ENCODE data around the gene ADGRA1.

Gene ADGRA1

GRCh38 chr10:133094866-133095265, 7.1 kb downstream of the ADGRA1 start:
- DNase-seq (ENCODE audit: low read depth, low spot score) = no peak

DNA sequence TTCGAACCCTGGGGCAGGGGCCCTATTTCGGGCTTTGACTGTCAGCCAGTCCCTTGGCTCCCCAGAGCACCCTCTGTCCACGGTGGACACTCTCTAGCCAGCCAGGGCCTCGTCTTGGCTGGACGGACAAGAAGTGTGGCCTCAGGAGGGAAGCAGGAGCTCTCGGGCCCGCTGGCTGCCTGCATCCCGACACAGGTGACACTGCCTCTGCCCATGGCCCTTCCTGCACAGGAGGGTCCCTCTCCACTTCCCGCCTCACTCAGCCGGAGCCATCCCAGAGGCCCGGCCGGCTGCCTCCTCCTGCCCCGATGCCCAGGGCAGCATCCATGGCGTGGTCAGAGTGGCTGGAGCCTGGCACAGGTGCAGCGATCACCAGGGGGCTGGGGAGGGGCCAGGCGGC, 7.9 kb downstream of the ADGRA1 start:
- no peak for DNase-seq (ENCODE audit: low read depth, low spot score)

DNA sequence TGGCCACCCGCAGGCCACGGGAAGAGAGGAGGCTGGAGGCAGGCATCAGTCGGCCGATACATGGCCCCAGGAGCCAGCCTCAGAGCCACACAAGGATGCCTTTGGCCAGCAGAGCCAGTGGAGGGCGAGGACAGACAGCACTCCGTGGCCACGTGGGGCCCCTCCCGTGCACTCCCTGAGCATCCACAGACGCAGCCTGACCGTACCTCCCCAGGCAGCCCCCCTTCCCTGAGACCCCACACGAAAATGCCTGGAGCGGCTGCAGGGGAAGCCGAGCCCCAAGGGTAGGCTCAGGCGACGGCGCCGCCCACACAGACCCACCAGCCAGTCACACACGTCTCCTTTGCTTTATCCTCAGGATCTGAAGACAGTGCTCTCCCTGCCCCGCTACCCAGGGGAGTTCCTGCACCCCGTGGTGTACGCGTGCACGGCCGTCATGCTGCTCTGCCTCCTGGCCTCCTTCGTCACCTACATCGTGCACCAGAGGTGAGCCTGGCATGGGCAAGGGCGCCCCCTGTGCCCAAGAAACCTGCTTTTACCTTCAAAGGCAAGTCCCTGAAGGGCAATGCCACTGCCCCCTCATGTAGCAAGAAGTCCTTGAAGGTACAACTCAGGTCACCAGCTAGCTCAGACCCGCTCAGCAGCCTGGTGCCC, 9.0 kb downstream of the ADGRA1 start:
- no peak for DNase-seq (ENCODE audit: low read depth, low spot score)

GRCh38 chr10:133097418-133097817, 9.7 kb downstream of the ADGRA1 start:
- DNase-seq (ENCODE audit: low read depth, low spot score) = no peak

- DNase-seq (ENCODE audit: low read depth, low spot score) = no peak
Measured at GRCh38 chr10:133097961-133098360, 10.2 kb downstream of the ADGRA1 start.

DNA sequence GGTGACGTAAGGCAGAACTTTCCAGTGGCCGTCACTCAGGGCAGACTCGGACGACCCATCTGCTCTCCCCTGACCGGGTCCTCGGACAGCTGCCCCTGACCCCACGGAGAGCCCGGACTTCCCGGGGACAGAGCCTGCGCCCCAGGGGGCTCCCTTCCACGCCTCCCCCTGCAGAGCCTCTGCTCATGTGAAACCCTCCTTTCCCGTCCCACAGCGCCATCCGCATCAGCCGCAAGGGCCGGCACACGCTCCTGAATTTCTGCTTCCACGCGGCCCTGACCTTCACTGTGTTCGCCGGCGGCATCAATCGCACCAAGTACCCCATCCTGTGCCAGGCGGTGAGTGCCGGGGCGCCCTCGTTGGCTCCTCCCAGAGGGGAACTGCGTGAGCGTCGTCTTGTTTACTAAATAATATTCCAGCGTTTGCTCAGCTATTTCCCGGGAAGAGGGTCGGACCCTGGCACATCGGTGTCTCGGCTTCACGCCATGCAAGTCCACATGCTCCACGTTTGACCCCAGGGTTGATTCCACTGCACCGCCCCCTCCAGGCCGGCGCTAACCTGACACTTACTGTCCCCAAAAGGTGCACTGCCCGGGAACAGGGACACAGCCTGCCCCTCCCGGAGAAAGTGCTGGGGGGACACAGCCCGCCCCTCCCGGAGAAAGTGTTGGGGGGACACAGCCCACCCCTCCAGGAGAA, 10.9 kb downstream of the ADGRA1 start:
- no peak for DNase-seq (ENCODE audit: low read depth, low spot score)

DNA sequence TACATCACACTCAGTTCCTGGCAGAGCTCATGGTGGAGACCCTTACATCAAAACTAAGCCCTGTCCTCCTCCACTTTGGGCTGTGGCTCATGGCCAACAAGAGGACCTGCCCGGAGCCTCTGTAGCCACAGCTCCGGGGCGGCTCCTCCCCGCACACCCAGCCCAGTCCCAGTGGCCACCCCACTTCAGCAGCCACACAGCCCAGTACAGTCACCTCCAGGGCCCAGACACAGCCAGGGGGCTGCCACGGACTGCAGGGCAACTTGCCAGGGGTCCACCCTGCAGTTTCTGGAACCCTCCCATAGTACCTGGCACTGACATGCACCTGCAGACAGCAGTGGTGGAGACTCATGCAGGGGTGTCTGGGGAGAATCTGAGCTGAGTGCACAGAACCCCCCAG, 11.8 kb downstream of the ADGRA1 start:
- DNase-seq (ENCODE audit: low read depth, low spot score) = no peak

DNA sequence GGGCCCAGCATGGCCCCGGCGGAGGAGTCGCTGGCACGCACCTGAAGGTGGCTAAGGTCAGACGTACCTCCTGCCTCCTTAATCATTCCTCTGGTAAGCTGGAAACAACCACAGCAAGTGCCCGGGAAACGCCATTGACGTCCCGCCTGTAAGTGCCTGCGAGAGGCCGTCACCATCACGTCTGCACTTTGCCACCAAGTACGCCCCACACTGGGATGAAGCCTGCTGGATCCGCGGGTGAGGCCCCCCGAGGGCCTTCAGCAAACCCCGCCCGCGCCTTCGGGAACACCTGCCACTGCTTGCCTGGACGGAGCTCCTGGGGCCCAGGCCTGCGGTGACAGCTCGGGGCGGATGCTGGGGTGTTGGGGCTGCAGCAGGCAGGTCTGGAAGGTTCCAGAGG, 12.5 kb downstream of the ADGRA1 start:
- no peak for DNase-seq (ENCODE audit: low read depth, low spot score)

DNA sequence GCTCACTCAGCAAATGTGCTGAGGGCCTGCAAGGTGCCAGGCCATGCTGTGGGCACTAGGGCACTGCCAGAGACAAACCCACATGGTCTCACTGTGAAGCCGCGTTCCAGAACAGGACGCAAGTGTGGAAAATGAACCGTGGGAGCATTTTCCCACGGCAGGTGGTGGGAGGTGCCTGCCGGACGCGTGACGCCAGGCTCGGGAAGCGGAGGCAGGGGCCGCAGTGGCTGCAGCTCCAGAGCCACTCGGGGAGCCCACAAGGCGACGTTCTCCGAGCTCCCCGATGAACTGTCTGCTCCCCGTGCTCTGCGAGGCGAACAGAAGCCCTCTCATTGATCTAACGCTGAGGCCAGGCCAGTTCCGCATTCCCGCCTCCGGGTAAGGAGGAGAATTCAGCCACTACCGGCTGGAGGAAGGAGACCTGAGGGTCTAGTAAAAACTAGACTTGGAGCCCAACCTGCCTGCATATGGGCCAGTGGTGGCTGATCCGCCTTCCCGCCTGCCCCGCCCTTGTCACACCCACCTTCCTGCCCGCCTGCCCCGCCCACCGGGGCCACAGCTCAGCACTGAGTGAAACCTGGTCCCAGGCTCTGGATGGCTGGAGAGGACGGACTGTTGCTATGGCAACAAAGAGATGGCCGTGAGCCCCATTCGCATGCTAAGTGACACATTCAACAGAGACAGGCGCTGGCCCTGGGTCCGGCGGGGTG, 13.1 kb downstream of the ADGRA1 start:
- DNase-seq (ENCODE audit: low read depth, low spot score) = no peak

- no peak for DNase-seq (ENCODE audit: low read depth, low spot score)
Measured at GRCh38 chr10:133101416-133101810, 13.7 kb downstream of the ADGRA1 start.

GRCh38 chr10:133102415-133103095, 14.8 kb downstream of the ADGRA1 start:
- DNase-seq (ENCODE audit: low read depth, low spot score) = no peak

DNA sequence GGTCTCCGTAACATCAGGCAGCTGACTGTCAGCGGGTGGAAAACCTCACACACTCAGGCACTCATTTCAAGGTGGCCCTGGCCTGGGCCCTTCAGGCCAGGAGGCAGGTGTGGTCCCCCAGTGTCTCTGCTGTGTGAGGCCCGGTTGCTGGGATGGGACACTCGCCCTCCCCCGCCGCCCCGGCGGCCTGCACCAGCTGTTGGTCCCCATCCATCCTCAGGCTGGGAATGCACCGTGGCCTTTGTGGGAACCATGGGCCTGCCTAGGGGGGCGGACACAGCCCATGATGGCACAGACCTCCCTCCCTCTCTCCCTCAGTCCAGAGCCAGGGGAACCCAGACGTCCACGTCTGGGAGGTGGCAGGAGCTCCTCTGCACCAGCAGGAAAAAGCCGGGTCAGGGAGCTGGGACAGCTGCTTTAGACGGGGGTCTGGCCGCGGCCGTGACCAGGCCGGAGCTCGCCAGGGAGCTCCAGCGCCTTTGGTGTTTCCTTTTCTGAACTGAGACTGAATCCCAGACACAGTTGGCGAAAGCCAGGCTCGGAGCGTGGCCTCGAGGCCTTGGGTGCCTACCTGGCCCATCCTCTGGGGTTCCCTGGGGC, 15.7 kb downstream of the ADGRA1 start:
- DNase-seq (ENCODE audit: low read depth, low spot score) = no peak

DNA sequence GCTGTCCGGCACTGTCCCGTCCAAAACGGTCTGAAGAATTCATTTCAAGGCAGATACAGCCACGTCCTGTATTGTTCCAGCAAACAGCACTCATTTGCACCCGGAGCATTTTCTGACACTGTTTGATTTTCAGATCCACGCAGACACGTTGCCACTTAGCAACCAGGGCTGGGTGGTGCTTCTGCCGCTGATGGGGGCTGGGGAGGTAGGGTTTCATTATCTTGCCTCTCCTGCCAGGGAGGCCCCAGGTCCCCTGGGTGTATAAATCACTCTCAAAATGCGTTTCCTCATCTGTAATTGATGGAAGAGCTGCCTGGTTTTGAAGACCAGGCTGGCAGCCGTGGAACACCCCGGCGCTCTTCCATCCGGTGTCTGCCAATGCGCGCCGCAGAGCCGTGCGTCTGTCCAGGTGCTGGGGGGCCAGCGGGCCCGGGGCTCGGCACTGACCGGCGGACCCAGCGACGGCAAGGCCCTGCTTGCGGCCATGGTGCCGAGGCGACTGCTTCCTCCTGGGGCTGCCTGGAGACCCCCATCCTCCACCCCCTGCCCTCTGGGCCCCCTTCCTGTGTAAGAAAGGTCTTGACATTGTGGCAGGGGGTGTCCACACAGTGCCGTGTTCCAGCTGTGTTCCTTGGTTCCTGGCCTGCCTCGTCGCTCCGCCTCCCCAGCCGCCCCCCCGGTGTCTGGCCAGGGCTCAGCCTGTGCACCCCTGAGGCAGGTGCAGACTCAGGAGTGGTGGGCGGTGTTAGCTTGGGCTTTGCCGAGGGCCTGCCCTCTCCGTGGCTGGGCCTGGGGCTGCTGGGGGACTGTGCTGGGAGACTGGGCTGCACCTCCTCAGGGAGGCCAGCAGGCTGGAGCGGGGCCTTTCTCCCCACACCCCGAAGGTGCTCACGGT, 16.6 kb downstream of the ADGRA1 start:
- no peak for DNase-seq (ENCODE audit: low read depth, low spot score)

DNA sequence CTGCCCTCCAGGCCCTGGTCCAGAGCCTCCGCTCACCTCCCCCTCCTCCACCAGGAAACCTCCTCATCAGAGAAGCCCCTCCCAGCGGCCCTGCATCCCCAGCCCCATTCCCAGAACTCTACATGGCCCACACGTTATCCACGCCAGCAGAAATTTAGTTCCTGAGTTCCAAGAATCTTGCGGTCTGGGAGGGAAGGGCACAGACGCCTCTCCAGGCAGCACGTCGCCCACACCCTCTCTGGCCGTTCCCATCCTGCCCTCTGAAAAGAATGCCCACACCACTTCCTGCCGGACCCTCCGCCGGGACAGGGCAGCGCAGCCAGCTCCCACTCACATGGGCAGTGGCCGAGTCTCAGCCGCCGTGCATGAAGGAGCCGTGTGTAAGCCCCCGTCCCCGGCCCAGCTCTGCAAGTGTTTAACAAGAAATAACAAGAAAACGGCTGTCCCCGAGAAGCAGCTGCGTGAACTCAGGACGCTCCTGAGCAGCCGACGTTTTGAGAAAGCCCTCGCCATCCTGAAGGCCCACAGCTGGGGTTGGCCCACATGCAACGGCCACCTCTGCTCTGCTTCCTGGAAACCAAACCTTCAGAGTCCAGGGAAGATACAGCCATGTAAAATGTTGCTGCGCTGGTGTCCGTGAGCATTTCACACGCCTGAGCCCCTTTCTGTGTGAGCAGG, 17.4 kb downstream of the ADGRA1 start:
- DNase-seq (ENCODE audit: low read depth, low spot score) = no peak

GRCh38 chr10:133105686-133106390, 18.1 kb downstream of the ADGRA1 start:
- DNase-seq (ENCODE audit: low read depth, low spot score) = no peak

DNA sequence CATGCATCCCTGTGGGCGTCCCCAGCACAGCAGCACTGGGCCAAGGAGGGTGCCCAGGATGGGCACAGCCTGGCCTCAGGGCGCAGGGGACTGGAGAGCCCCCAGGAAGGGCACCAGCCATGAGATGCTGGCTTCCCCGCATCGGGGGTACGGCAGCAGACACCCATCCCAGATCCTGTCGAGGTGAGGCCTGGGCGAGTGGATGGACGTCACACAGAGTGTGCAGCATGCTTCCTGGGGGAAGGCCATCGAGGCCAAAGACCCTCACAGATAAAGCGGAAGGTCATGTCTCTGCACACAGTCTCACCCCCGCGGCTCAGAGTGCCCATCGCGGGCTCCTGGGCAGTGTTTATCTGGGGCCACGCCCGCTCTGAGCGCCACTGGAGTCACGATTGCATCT, 18.8 kb downstream of the ADGRA1 start:
- no peak for DNase-seq (ENCODE audit: low read depth, low spot score)

DNA sequence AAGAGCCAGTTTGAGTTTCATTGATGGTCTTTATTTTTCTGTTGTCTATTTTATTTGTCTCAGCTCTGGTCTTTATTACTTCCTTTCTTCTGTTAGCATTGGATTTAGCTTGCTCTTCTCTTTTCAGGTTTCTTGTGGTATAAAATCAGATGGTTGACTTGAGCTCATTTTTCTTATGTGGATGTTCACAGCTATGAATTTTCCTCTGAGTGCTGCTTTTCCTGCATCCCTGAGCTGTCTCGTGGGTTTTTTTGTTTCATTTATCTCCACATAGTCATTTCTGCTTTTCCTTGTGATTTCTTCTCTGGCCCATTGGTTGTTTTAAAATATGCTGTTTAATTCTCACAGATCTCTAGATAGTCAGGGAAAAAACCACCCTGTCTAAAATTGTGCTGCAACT, 19.7 kb downstream of the ADGRA1 start:
- no peak for DNase-seq (ENCODE audit: low read depth, low spot score)

DNA sequence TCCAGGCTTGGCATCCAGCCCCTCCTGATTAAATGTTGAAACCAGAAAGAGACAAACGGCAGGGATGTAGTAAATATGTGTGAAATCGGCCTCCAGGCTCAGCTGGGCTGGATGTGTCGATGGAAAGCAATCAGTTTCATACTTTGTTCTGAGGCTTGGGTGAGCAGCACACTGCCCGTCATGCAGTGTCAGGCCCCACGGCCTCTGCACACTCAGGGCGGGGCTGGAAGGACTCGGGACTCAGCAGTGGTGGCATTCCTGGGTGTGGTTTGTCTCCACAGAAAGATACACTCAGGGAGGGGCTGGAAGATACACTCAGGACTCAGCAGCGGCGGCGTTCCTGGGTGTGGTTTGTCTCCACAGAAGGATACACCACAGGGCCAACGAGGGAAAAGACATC, 22.0 kb downstream of the ADGRA1 start:
- no peak for DNase-seq (ENCODE audit: low read depth, low spot score)

GRCh38 chr10:133110133-133110532, 22.4 kb downstream of the ADGRA1 start:
- no peak for DNase-seq (ENCODE audit: low read depth, low spot score)

Measured in brain pericyte (primary cell).